Measurements from ENCODE around the gene TUBGCP3.

DNA sequence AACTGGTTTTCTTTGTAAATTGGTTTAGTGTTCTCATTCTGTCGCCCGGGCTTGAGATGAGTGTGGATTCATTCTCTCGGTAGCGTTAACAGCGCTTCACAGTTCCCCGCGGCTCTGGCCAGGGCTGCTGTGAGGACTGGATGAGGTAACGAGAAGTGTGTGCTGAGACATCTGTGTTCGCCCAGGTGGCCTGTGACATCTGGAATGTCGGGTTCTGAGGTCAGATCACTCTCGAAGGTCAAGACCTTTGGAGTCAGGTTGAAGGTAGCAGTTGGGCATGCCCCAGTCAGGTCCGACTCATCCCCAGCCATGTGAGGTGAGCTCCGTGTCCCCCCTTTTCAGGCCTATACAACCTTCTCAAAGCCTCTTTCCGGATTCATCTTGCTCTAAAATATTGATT lies 13.4 kb upstream of the TUBGCP3 start:
- TF ChIP-seq CTCF (IDR thresholded peaks at IDR 0.05 in 8 of 11, conservative IDR thresholded peaks at IDR 0.05 in 3 of 11) = no peak
- TF ChIP-seq POLR2AphosphoS5 (IDR thresholded peaks at IDR 0.05) = no peak
- no peak for TF ChIP-seq POLR2A (IDR thresholded peaks at IDR 0.05)

Data from spleen (tissue), 7 donors.